SH-SY5Y (cell line): ENCODE results near the gene YWHAG.

Experiments used
- GATA2 ChIP-seq: IDR thresholded peaks from 2 replicates; pipeline ENCODE4 v1.6.1; 2011; ENCODE audit warnings: mild to moderate bottlenecking, low read depth, low read length
- GATA3 ChIP-seq: IDR thresholded peaks from 2 replicates; pipeline ENCODE4 v1.6.1; 2011; ENCODE audit warnings: low read depth, mild to moderate bottlenecking, low read length, moderate library complexity

DNA sequence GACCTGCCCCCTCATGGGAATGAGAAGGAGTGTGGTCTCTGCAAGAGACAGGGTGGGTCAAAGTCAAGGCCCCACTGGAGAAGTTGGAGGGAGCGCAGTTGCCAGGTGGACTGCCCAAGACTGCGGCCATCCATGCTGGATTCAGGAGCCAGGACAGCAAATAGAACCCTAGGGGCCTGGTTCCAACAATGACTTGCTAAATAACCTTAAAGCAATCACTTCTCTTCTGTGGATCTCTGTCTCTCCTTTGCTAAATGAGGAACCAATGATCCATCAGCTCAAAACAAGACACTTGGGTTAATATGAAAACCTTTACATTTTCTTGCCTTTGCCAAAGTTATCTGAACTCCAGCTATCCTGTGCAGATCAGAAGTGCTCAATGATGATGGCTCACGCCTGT, 12.6 kb upstream of the YWHAG start:
- TF ChIP-seq GATA3 = no peak
- TF ChIP-seq GATA2 = no peak
